HTR-8/SVneo (cell line): ENCODE measurements around the gene MXD1.

Source experiments
- DNase-seq: peaks from one replicate; pipeline ENCODE4 v3.0.0; 2011; ENCODE audit warnings: low spot score, mixed read lengths; ENCODE audit not compliant: insufficient read length
- FAIRE-seq: peaks from 2 replicates; lab custom pipeline; 2011; peaks lifted over from hg19 to GRCh38; lab: Jason Lieb, UNC

Gene MXD1

GRCh38 chr2:69932596-69932922, 17.6 kb downstream of the MXD1 start:
- DNase-seq (no peak), FAIRE-seq (no peak)

- DNase-seq (no peak), FAIRE-seq (no peak)
Measured at GRCh38 chr2:69933254-69933828, 18.4 kb downstream of the MXD1 start.

GRCh38 chr2:69933839-69934613, 19.1 kb downstream of the MXD1 start:
- DNase-seq (no peak), FAIRE-seq (no peak)

- DNase-seq (no peak), FAIRE-seq (no peak)
Measured at GRCh38 chr2:69934614-69934908, 19.7 kb downstream of the MXD1 start.

GRCh38 chr2:69935011-69935410, 20.1 kb downstream of the MXD1 start:
- FAIRE-seq (no peak), DNase-seq (no peak)

GRCh38 chr2:69936906-69937305, 22.0 kb downstream of the MXD1 start:
- DNase-seq (no peak), FAIRE-seq (no peak)

- no peak for FAIRE-seq
- no peak for DNase-seq
Measured at GRCh38 chr2:69937968-69938367, 23.1 kb downstream of the MXD1 start.

GRCh38 chr2:69939722-69940121, 24.8 kb downstream of the MXD1 start:
- DNase-seq (no peak), FAIRE-seq (no peak)

- no peak for FAIRE-seq
Measured at GRCh38 chr2:69940691-69941090, 25.8 kb downstream of the MXD1 start.

GRCh38 chr2:69943000-69943842, 28.3 kb downstream of the MXD1 start:
- FAIRE-seq, result no peak

More at GRCh38 chr2:69940691-69941090, 25.8 kb downstream of the MXD1 start:
- DNase-seq, result no peak

GRCh38 chr2:69943843-69944525, 29.1 kb downstream of the MXD1 start:
- DNase-seq, result no peak

More at GRCh38 chr2:69943000-69943842, 28.3 kb downstream of the MXD1 start:
- no peak for DNase-seq

GRCh38 chr2:69944756-69945155, 29.8 kb downstream of the MXD1 start:
- DNase-seq, result no peak
- FAIRE-seq, result no peak

More at GRCh38 chr2:69943843-69944525, 29.1 kb downstream of the MXD1 start:
- FAIRE-seq, result no peak

GRCh38 chr2:69945441-69945840, 30.5 kb downstream of the MXD1 start:
- DNase-seq (no peak), FAIRE-seq (no peak)

- DNase-seq (no peak), FAIRE-seq (no peak)
Measured at GRCh38 chr2:69945941-69946340, 31.0 kb downstream of the MXD1 start.

GRCh38 chr2:69946351-69947324, 31.7 kb downstream of the MXD1 start:
- FAIRE-seq (no peak), DNase-seq (peak; percentile 67)

- no peak for FAIRE-seq
Measured at GRCh38 chr2:69947325-69947931, 32.5 kb downstream of the MXD1 start.

GRCh38 chr2:69948032-69948962, 33.4 kb downstream of the MXD1 start:
- DNase-seq, result no peak
- FAIRE-seq, result no peak

More at GRCh38 chr2:69947325-69947931, 32.5 kb downstream of the MXD1 start:
- DNase-seq, result no peak
